Trophoblast cell (in vitro differentiated cells and primary cell): Measurements from ENCODE around the gene MGMT.

Experiments used
- DNase-seq, 2 donors: peaks; one replicate each; pipeline ENCODE4 v3.0.0-alpha.2; 2016
- H2AFZ ChIP-seq: 2 replicates; pipeline ENCODE4 v1.6.1; 2013; ENCODE audit warnings: low read length, moderate library complexity, mild to moderate bottlenecking; ENCODE audit not compliant: insufficient read depth, poor library complexity
- H2AK5ac ChIP-seq: 2 replicates; pipeline ENCODE4 v1.6.1; 2013; ENCODE audit warnings: mild to moderate bottlenecking, low read length
- H2BK120ac ChIP-seq: 2 replicates; pipeline ENCODE4 v1.6.1; 2013; ENCODE audit warnings: low read length, mild to moderate bottlenecking, moderate library complexity; ENCODE audit not compliant: insufficient read depth, poor library complexity
- H2BK12ac ChIP-seq: 2 replicates; pipeline ENCODE4 v1.6.1; 2013; ENCODE audit warnings: mild to moderate bottlenecking, low read length, moderate library complexity
- H2BK5ac ChIP-seq: 2 replicates; pipeline ENCODE4 v1.6.1; 2013; ENCODE audit warnings: low read length, low read depth, moderate library complexity, mild to moderate bottlenecking; ENCODE audit not compliant: poor library complexity
- H3K14ac ChIP-seq: 2 replicates; pipeline ENCODE4 v1.6.1; 2013; ENCODE audit warnings: mild to moderate bottlenecking, low read length
- H3K18ac ChIP-seq: 2 replicates; pipeline ENCODE4 v1.6.1; 2013; ENCODE audit warnings: mild to moderate bottlenecking, low read length
- H3K23ac ChIP-seq: 2 replicates; pipeline ENCODE4 v1.6.1; 2013; ENCODE audit warnings: low read length
- H3K27ac ChIP-seq: 2 replicates; pipeline ENCODE4 v1.5.1; 2013; ENCODE audit warnings: low read depth, mild to moderate bottlenecking, inconsistent platforms, low read length, moderate library complexity
- H3K27me3 ChIP-seq: 2 replicates; pipeline ENCODE4 v1.6.1; 2013; ENCODE audit warnings: inconsistent platforms, mild to moderate bottlenecking, low read length, moderate library complexity; ENCODE audit not compliant: insufficient read depth
- H3K36me3 ChIP-seq, 2 experiments: 1 replicate in 1 of 2; 2 replicates in 1 of 2; pipeline ENCODE4 v1.6.1; 2013; ENCODE audit warnings: low read length in 2 of 2, mild to moderate bottlenecking in 2 of 2, moderate library complexity in 1 of 2; ENCODE audit not compliant: insufficient read depth in 2 of 2, control insufficient read depth in 1 of 2
- H3K4ac ChIP-seq: 2 replicates; pipeline ENCODE4 v1.6.1; 2013; ENCODE audit warnings: low read depth, mild to moderate bottlenecking, low read length, moderate library complexity
- H3K4me1 ChIP-seq, 2 experiments: 1 replicate in 1 of 2; 2 replicates in 1 of 2; pipeline ENCODE4 v1.6.1; 2013; ENCODE audit warnings: low read length in 2 of 2, mild to moderate bottlenecking in 2 of 2, moderate library complexity in 1 of 2; ENCODE audit not compliant: insufficient read depth in 2 of 2, control insufficient read depth in 1 of 2
- H3K4me2 ChIP-seq: 2 replicates; pipeline ENCODE4 v1.6.1; 2013; ENCODE audit warnings: inconsistent platforms, mild to moderate bottlenecking, low read length, moderate library complexity
- H3K4me3 ChIP-seq: 2 replicates; pipeline ENCODE4 v1.5.1; 2013; ENCODE audit warnings: mild to moderate bottlenecking, low read depth, low read length, inconsistent platforms
- H3K79me1 ChIP-seq: one replicate; pipeline ENCODE4 v1.6.1; 2013; ENCODE audit warnings: low read length
- H3K79me2 ChIP-seq: 2 replicates; pipeline ENCODE4 v1.6.1; 2013; ENCODE audit warnings: low read length, mild to moderate bottlenecking; ENCODE audit not compliant: control insufficient read depth, insufficient read depth, poor library complexity
- H3K9ac ChIP-seq: 2 replicates; pipeline ENCODE4 v1.6.1; 2013; ENCODE audit warnings: mild to moderate bottlenecking, low read length
- H3K9me3 ChIP-seq: 2 replicates; pipeline ENCODE4 v1.6.1; 2013; ENCODE audit warnings: low read depth, mild to moderate bottlenecking, control low read depth, inconsistent platforms, low read length; ENCODE audit not compliant: insufficient read depth
- H4K12ac ChIP-seq: 2 replicates; pipeline ENCODE4 v1.6.1; 2013; ENCODE audit warnings: low read depth, mild to moderate bottlenecking, low read length, moderate library complexity
- H4K8ac ChIP-seq: 2 replicates; pipeline ENCODE4 v1.6.1; 2013; ENCODE audit warnings: low read depth, mild to moderate bottlenecking, low read length, moderate library complexity
- H4K91ac ChIP-seq: one replicate; pipeline ENCODE4 v1.6.1; 2013; ENCODE audit warnings: low read depth, mild to moderate bottlenecking, low read length, moderate library complexity
- WGBS: extraction: QIAGEN DNeasy Blood & Tissue Kit; methylation state at CpG from one replicate; pipeline ENCODE4 v1.1.7; 2013; ENCODE audit warnings: missing lambda C conversion rate; ENCODE audit not compliant: insufficient read length, insufficient coverage; ENCODE audit errors: extremely low coverage; 5-methylcytosine and 5-hydroxymethylcytosine counted together

Gene MGMT

GRCh38 chr10:129815898-129816655 lies 349.0 kb downstream of the MGMT start:
- Histone ChIP-seq H3K4me2 (no peak overlapping the region), H3K36me3 (no peaks in the 10 kb centered on the region)
- no CpG with 5 or more reads among the region's 17 CpGs for WGBS

GRCh38 chr10:129816656-129817045 lies 349.6 kb downstream of the MGMT start:
- Histone ChIP-seq H2BK12ac (no peak overlapping the region), H3K18ac (no peak overlapping the region), H2BK5ac (no peak overlapping the region), H3K27ac (no peak overlapping the region), H4K8ac (no peak overlapping the region), H2BK120ac (no peak overlapping the region), H3K9ac (no peak overlapping the region), H3K4ac (no peak overlapping the region), H3K27me3 (no peaks in the 10 kb centered on the region), H3K36me3 (no peaks in the 10 kb centered on the region), H3K4me1 (no peaks in the 10 kb centered on the region), H3K23ac (no peak overlapping the region), H2AK5ac (no peak overlapping the region), H4K12ac (no peak overlapping the region), H3K4me2 (no peak overlapping the region), H4K91ac (no peak overlapping the region), H3K79me2 (no peaks in the 10 kb centered on the region), H2AFZ (no peak overlapping the region), H3K9me3 (peaks cover 9% of the 10 kb centered on the region), H3K14ac (no peak overlapping the region), H3K4me3 (no peak overlapping the region), H3K79me1 (no peaks in the 10 kb centered on the region)
- DNase-seq: no peak
- no CpG with 5 or more reads among the region's 8 CpGs for WGBS

More at GRCh38 chr10:129815898-129816655, 349.0 kb downstream of the MGMT start:
- no peak overlapping the region for H2AK5ac ChIP-seq
- H4K12ac ChIP-seq: no peak overlapping the region
- H3K14ac ChIP-seq: no peak overlapping the region
- H3K9ac ChIP-seq: no peak overlapping the region
- no peaks in the 10 kb centered on the region for H3K79me2 ChIP-seq
- no peak overlapping the region for H2BK120ac ChIP-seq
- no peak overlapping the region for H3K4me3 ChIP-seq
- H2AFZ ChIP-seq: no peak overlapping the region
- no peak overlapping the region for H4K8ac ChIP-seq
- no peaks in the 10 kb centered on the region for H3K79me1 ChIP-seq
- no peak for DNase-seq
- no peak overlapping the region for H2BK12ac ChIP-seq
- no peak overlapping the region for H2BK5ac ChIP-seq
- no peak overlapping the region for H3K23ac ChIP-seq
- H3K18ac ChIP-seq: no peak overlapping the region
- peaks cover 9% of the 10 kb centered on the region for H3K9me3 ChIP-seq
- H4K91ac ChIP-seq: no peak overlapping the region
- H3K4ac ChIP-seq: no peak overlapping the region
- H3K4me1 ChIP-seq: no peaks in the 10 kb centered on the region
- H3K27me3 ChIP-seq: no peaks in the 10 kb centered on the region
- H3K27ac ChIP-seq: no peak overlapping the region
